Omental fat pad (tissue), 4 donors: ENCODE results near the gene ZFYVE28. TPM values are rescaled to one million over a fixed set of nuclear protein-coding genes. Genes with fewer than 3 reads are reported as not detected.

Source experiments
- ATAC-seq: fragments of 150-250 bp; one replicate; pipeline ENCODE4 v1.9.1; 2016; ENCODE audit warnings: mild to moderate bottlenecking, moderate library complexity; ENCODE audit not compliant: low FRiP score
- DNase-seq: peaks from one replicate; pipeline ENCODE4 v3.0.0-alpha.2; 2019; ENCODE audit warnings: low spot score
- total RNA-seq, 4 donors: library from RNA; depleted of rRNA; stranded (reverse); fragments of >200 nt; gene quantifications; one replicate each; pipeline ENCODE4 v1.1.0, GENCODE V29; 2016
- TF ChIP-seq, protein P1 (sequence below), 3 donors: fragments of 450-650 bp; IDR thresholded peaks; one replicate each; pipeline ENCODE4 v1.5.1; 2016 to 2017; ENCODE audit warnings: antibody characterized with exemption in 3 of 3, mild to moderate bottlenecking in 3 of 3, moderate library complexity in 2 of 3

The ZFYVE28 gene
- total RNA-seq, 4 donors from 2014 or later, result 7.1 to 24.5 (median 16.7) TPM

GRCh38 chr4:2341911-2342652 is 76.4 kb downstream of the ZFYVE28 start:
- DNase-seq (no peak), ATAC-seq (no peak)
- TF ChIP-seq, protein P1, sequence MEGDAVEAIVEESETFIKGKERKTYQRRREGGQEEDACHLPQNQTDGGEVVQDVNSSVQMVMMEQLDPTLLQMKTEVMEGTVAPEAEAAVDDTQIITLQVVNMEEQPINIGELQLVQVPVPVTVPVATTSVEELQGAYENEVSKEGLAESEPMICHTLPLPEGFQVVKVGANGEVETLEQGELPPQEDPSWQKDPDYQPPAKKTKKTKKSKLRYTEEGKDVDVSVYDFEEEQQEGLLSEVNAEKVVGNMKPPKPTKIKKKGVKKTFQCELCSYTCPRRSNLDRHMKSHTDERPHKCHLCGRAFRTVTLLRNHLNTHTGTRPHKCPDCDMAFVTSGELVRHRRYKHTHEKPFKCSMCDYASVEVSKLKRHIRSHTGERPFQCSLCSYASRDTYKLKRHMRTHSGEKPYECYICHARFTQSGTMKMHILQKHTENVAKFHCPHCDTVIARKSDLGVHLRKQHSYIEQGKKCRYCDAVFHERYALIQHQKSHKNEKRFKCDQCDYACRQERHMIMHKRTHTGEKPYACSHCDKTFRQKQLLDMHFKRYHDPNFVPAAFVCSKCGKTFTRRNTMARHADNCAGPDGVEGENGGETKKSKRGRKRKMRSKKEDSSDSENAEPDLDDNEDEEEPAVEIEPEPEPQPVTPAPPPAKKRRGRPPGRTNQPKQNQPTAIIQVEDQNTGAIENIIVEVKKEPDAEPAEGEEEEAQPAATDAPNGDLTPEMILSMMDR (IDR thresholded peaks at IDR 0.05), result no peak

DNA sequence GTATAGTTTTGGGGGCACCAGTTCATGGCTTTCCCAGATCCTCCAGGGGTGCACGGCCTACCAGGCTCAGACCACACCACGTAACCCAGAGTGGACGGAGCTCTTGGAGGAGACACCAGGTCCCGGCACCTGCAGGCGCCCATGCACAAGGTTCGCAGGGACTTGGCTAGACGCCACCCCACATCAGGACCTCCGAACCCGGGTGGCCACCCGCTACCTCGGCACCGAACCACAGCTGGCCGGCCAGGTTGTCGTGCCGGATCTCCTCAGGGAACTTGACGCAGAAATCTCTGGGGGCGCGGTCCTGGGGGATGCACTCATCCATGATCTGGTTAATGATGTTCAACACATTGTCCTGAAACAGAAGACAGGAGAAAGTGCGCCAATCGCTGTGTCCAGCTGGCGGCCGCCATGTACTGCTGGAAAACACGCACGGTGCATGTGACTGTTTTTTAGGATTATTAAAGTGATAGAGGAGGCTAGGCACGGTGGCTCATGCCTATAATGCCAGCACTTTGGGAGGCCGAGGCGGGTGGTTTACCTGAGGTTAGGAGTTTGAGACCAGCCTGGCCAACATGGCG is 77.1 kb downstream of the ZFYVE28 start:
- no peak for ATAC-seq
- no peak for DNase-seq
- TF ChIP-seq, protein P1 (IDR thresholded peaks at IDR 0.05), result no peak

GRCh38 chr4:2340272-2341061 is 78.0 kb downstream of the ZFYVE28 start:
- no peak for DNase-seq
- TF ChIP-seq, protein P1 (IDR thresholded peaks at IDR 0.05), result no peak
- no peak for ATAC-seq

- no peak for DNase-seq
Observed at GRCh38 chr4:2339458-2340271, 78.8 kb downstream of the ZFYVE28 start.

GRCh38 chr4:2338754-2339457 is 79.5 kb downstream of the ZFYVE28 start:
- ATAC-seq (no peak), DNase-seq (no peak)
- TF ChIP-seq, protein P1 (IDR thresholded peaks at IDR 0.05), result no peak

More at GRCh38 chr4:2339458-2340271, 78.8 kb downstream of the ZFYVE28 start:
- ATAC-seq, result no peak
- TF ChIP-seq, protein P1 (IDR thresholded peaks at IDR 0.05), result no peak

DNA sequence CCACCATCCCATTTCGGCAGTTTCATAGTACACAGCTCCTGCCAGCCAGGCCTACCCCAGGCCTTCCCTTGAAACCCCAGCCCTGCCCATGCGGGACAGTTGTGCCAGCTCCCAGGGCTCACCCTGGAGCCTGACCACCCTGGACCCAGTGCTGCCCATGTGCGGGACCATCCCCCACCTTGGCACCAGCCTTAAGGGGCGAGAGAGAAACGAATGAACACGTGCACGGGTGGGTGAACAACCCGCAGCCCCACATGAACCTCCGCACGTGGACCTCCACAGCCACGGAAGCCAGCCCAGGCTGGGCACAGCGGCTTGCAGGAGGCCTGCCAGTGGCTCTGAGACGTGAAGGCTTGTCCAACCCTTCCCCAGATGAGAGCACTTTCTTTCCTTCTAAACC is 80.5 kb downstream of the ZFYVE28 start:
- TF ChIP-seq, protein P1 (IDR thresholded peaks at IDR 0.05), result no peak
- DNase-seq (no peak), ATAC-seq (no peak)
